Kidney (tissue), 14 donors: ENCODE data around the gene DNAI1. TPM values are rescaled to one million over a fixed set of nuclear protein-coding genes. Genes with fewer than 3 reads are reported as not detected.
A peak's percentile ranks its signal among the peaks of the same experiment; 100 is the strongest.

Experiments used
- DNase-seq, 5 donors: peaks; one replicate each; pipeline ENCODE4 v3.0.0-alpha.2; 2013 to 2020
- FAIRE-seq: peaks from 2 replicates; lab custom pipeline; 2012; peaks lifted over from hg19 to GRCh38; lab: Jason Lieb, UNC
- H3K27ac ChIP-seq, 2 donors: one replicate each; pipeline ENCODE4 v1.7.0; 2013; ENCODE audit warnings: low read depth in 2 of 2, low read length in 2 of 2, inconsistent platforms in 1 of 2
- H3K27me3 ChIP-seq: one replicate; pipeline ENCODE4 v1.7.1; 2013; ENCODE audit warnings: low read length, inconsistent platforms; ENCODE audit not compliant: control insufficient read depth, insufficient read depth
- H3K36me3 ChIP-seq, 3 donors: one replicate each; pipeline versions ENCODE4 v1.7.0 to v1.7.1; 2013; ENCODE audit warnings: low read length in 3 of 3, control low read depth in 1 of 3, inconsistent platforms in 1 of 3; ENCODE audit not compliant: insufficient read depth in 3 of 3, control insufficient read depth in 2 of 3
- H3K4me1 ChIP-seq, 3 donors: one replicate each; pipeline versions ENCODE4 v1.7.0 to v1.7.1; 2013; ENCODE audit warnings: low read length in 3 of 3, inconsistent platforms in 1 of 3, low read depth in 1 of 3; ENCODE audit not compliant: control insufficient read depth in 2 of 3, insufficient read depth in 2 of 3
- H3K4me3 ChIP-seq, 3 donors: one replicate each; pipeline versions ENCODE4 v1.7.0 to v1.8.1; 2013; ENCODE audit warnings: low read length in 3 of 3, control low read depth in 1 of 3, inconsistent platforms in 1 of 3
- H3K9ac ChIP-seq, 3 donors: one replicate each; pipeline versions ENCODE4 v1.7.0 to v1.7.1; 2013; ENCODE audit warnings: low read length in 3 of 3, control low read depth in 1 of 3, inconsistent platforms in 1 of 3
- H3K9me3 ChIP-seq, 3 donors: one replicate each; pipeline versions ENCODE4 v1.7.0 to v1.7.1; 2013; ENCODE audit warnings: low read length in 3 of 3, control low read depth in 1 of 3, inconsistent platforms in 1 of 3; ENCODE audit not compliant: control insufficient read depth in 2 of 3, insufficient read depth in 1 of 3
- CTCF ChIP-seq: IDR thresholded peaks from 3 replicates; pipeline ENCODE4 v1.5.1; 2012; ENCODE audit warnings: mild to moderate bottlenecking, moderate library complexity, borderline replicate concordance; ENCODE audit not compliant: insufficient read depth; ENCODE audit errors: extremely low read depth
- intact Hi-C: fragments of 100-400 bp; cut with DNase I; formaldehyde crosslinking; loops from one replicate; pipeline ENCODE4 v1.11.1; 2022
- polyA plus RNA-seq: library from polyadenylated mRNA; stranded (reverse); fragments of 350-450 nt; fragmentation: Illumina TruSeq; extraction: RNeasy Lipid Tissue Mini Kit (QIAGEN cat#74804); gene quantifications from one replicate; pipeline ENCODE4 v1.2.3, GENCODE V29; 2014; ENCODE audit warnings: low read depth, low replicate concordance; ENCODE audit not compliant: insufficient read depth
- total RNA-seq: library from RNA; stranded (reverse); fragmentation: NEBNext Ultra II Directional; extraction: Animal tissue kit (Norgen Biotek cat#: 25700); gene quantifications from one replicate; pipeline ENCODE4 v1.2.1, GENCODE V29; 2021
- donor health status: control.
- donor health status: control.
- donor health status: control.
- donor health status: control.
- donor health status: control.
- donor health status: DM: yes; HTN: yes; CAD: no.
- donor health status: Normal renal cell carcinoma (clear cell type).

Gene DNAI1
- total and polyA plus RNA-seq, 2 donors from 2014 or later: 2.4 to 3.0 TPM

GRCh38 chr9:34563262-34563661 lies 104.7 kb downstream of the DNAI1 start:
- Histone ChIP-seq H3K36me3 (peaks cover 0 to 4% (median 0%) of the 10 kb centered on the region in 3 donors), H3K9ac (no peak overlapping the region), H3K27me3 (peaks cover 3% of the 10 kb centered on the region), H3K27ac (no peak overlapping the region), H3K4me3 (no peak overlapping the region), H3K4me1 (peaks cover 3 to 11% (median 10%) of the 10 kb centered on the region in 3 donors), H3K9me3 (no peaks in the 10 kb centered on the region)
- intact Hi-C loops: no loop called here
- FAIRE-seq: no peak
- no peak for DNase-seq
- TF ChIP-seq CTCF: no peak

- Histone ChIP-seq H3K27me3 (peaks cover 3% of the 10 kb centered on the region), H3K4me1 (peaks cover 3 to 10% (median 5%) of the 10 kb centered on the region in 3 donors), H3K9me3 (no peaks in the 10 kb centered on the region), H3K36me3 (peaks cover 0 to 4% (median 0%) of the 10 kb centered on the region in 3 donors), H3K9ac (no peak overlapping the region), H3K27ac (no peak overlapping the region), H3K4me3 (no peak overlapping the region)
- no peak for TF ChIP-seq CTCF
- intact Hi-C loops: no loop called here
- DNase-seq: peak in 1 of 5 donors; percentile 58
- FAIRE-seq: no peak
Observed at GRCh38 chr9:34564617-34565016, 106.0 kb downstream of the DNAI1 start.

GRCh38 chr9:34565856-34566255 lies 107.3 kb downstream of the DNAI1 start:
- intact Hi-C loops: no loop called here
- Histone ChIP-seq H3K27me3 (no peaks in the 10 kb centered on the region), H3K9ac (no peak overlapping the region), H3K9me3 (no peaks in the 10 kb centered on the region), H3K4me3 (no peak overlapping the region), H3K4me1 (peaks cover 0 to 8% (median 0%) of the 10 kb centered on the region in 3 donors), H3K36me3 (peaks cover 0 to 4% (median 0%) of the 10 kb centered on the region in 3 donors), H3K27ac (no peak overlapping the region)
- DNase-seq: no peak
- no peak for FAIRE-seq
- TF ChIP-seq CTCF: no peak

GRCh38 chr9:34566322-34566721 lies 107.7 kb downstream of the DNAI1 start:
- no peak overlapping the region for H3K4me3 ChIP-seq
- H3K4me1 ChIP-seq: peaks cover 0 to 8% (median 3%) of the 10 kb centered on the region in 3 donors
- H3K27me3 ChIP-seq: no peaks in the 10 kb centered on the region
- H3K36me3 ChIP-seq: peaks cover 0 to 4% (median 0%) of the 10 kb centered on the region in 3 donors
- intact Hi-C loops: no loop called here
- no peak overlapping the region for H3K27ac ChIP-seq
- TF ChIP-seq CTCF: no peak
- FAIRE-seq: no peak
- H3K9me3 ChIP-seq: no peaks in the 10 kb centered on the region
- no peak overlapping the region for H3K9ac ChIP-seq
- peak in 3 of 5 donors; percentile 43 to 78 (median 43) for DNase-seq
